SH-SY5Y (cell line): ENCODE measurements around the gene ZNF268.

Experiments
- GATA2 ChIP-seq: IDR thresholded peaks from 2 replicates; pipeline ENCODE4 v1.6.1; 2011; ENCODE audit warnings: mild to moderate bottlenecking, low read depth, low read length
- GATA3 ChIP-seq: IDR thresholded peaks from 2 replicates; pipeline ENCODE4 v1.6.1; 2011; ENCODE audit warnings: low read depth, mild to moderate bottlenecking, low read length, moderate library complexity

GRCh38 chr12:133201888-133202287 is 20.6 kb downstream of the ZNF268 start:
- no peak for TF ChIP-seq GATA3
- no peak for TF ChIP-seq GATA2
